Activated CD4-positive, alpha-beta memory T cell treated with anti-CD3 and anti-CD28 coated beads, Interleukin-2, amount 10 ng/mL, durations not matched to agents 7 days and 5 days (primary cell): Measurements from ENCODE around the gene NAGK. TPM values are rescaled to one million over a fixed set of nuclear protein-coding genes. Genes with fewer than 3 reads are reported as not detected.
A peak's percentile ranks its signal among the peaks of the same experiment; 100 is the strongest.
"Not testable (repeated sequence)": the region's sequence is repeated elsewhere in the genome, so short reads cannot be mapped to it uniquely, and the experiment has no call there.

Source experiments
- CTCF ChIA-PET: fragments of 350-600 bp; sonication (Branson Sonifier 250); formaldehyde crosslinking; loops from one replicate; lab custom pipeline; 2021; ENCODE audit warnings: antibody characterized with exemption, inconsistent platforms; lab: Charles Lee
- POLR2A ChIA-PET: fragments of 350-600 bp; sonication (Branson Sonifier 250); formaldehyde crosslinking; loops from one replicate; lab custom pipeline; 2021; ENCODE audit warnings: antibody characterized with exemption; lab: Charles Lee
- DNase-seq: peaks from one replicate; pipeline ENCODE4 v3.0.0-alpha.2; 2020
- H3K27ac Mint-ChIP-seq: one replicate; pipeline ENCODE4 v1.8.0; 2021; ENCODE audit warnings: mild to moderate bottlenecking, mixed read lengths
- H3K27me3 Mint-ChIP-seq: one replicate; pipeline ENCODE4 v1.8.0; 2021; ENCODE audit warnings: mixed read lengths
- H3K36me3 Mint-ChIP-seq: one replicate; pipeline ENCODE4 v1.8.0; 2021; ENCODE audit warnings: low read depth, mixed read lengths
- H3K4me1 Mint-ChIP-seq: one replicate; pipeline ENCODE4 v1.8.0; 2021; ENCODE audit warnings: mixed read lengths
- H3K4me3 Mint-ChIP-seq: one replicate; pipeline ENCODE4 v1.8.0; 2021; ENCODE audit warnings: mild to moderate bottlenecking, mixed read lengths
- H3K9me3 Mint-ChIP-seq: one replicate; pipeline ENCODE4 v1.8.0; 2021; ENCODE audit warnings: mixed read lengths
- total RNA-seq, 2 experiments: library from RNA; stranded (reverse); gene quantifications; one replicate each; pipeline ENCODE4 v1.2.3, GENCODE V29; 2021

NAGK gene
- total RNA-seq = 10 to 100 TPM; 66.1 to 67.5 TPM

- ChIA-PET CTCF (interaction anchor here (0.5 to 2.7 kb wide), 12 partner anchors 9 to 442 kb away, joined by 3 to 16 read pairs (median 4); partner anchors contain the start of genes MCEE, MPHOSPH10 and ZNF638), POLR2A (interaction anchor here (0.7 to 5.5 kb wide), 32 partner anchors 9 to 878 kb away, joined by 3 to 75 read pairs (median 6); partner anchors contain the start of genes ANKRD53, C2orf42, MCEE and MPHOSPH10)
- Mint-ChIP-seq H3K4me1 (peaks cover 58% of the 10 kb centered on the region), H3K36me3 (peaks cover 21% of the 10 kb centered on the region), H3K9me3 (no peaks in the 10 kb centered on the region), H3K27ac (peak within 1 kb of the TSS; percentile 88), H3K27me3 (no peaks in the 10 kb centered on the region), H3K4me3 (peak within 1 kb of the TSS; percentile 92)
- DNase-seq = peak; percentile 98
Observed at GRCh38 chr2:71068218-71069035, at the start of gene NAGK. TSS of gene NAGK (plus strand) at chr2:71068648. CDS start at chr2:71068684, 36 bp downstream.

GRCh38 chr2:71019989-71020388 lies 48.5 kb upstream of the NAGK start:
- peaks cover 11% of the 10 kb centered on the region for H3K4me1 Mint-ChIP-seq
- POLR2A ChIA-PET, H3K36me3 Mint-ChIP-seq, H3K4me3 Mint-ChIP-seq, CTCF ChIA-PET, H3K27me3 Mint-ChIP-seq, DNase-seq, H3K9me3 Mint-ChIP-seq, H3K27ac Mint-ChIP-seq: not testable (repeated sequence)

- H3K27ac Mint-ChIP-seq, POLR2A ChIA-PET, H3K9me3 Mint-ChIP-seq, CTCF ChIA-PET, H3K36me3 Mint-ChIP-seq, H3K27me3 Mint-ChIP-seq, DNase-seq, H3K4me3 Mint-ChIP-seq: not testable (repeated sequence)
- H3K4me1 Mint-ChIP-seq = peaks cover 11% of the 10 kb centered on the region
Observed at GRCh38 chr2:71021394-71021793, 47.1 kb upstream of the NAGK start.

GRCh38 chr2:71023553-71024243 lies 44.8 kb upstream of the NAGK start:
- H3K27me3 Mint-ChIP-seq, H3K27ac Mint-ChIP-seq, H3K9me3 Mint-ChIP-seq, H3K4me3 Mint-ChIP-seq, POLR2A ChIA-PET, H3K36me3 Mint-ChIP-seq: not testable (repeated sequence)
- CTCF ChIA-PET = interaction anchor here (1.3 kb wide), 1 partner anchor 131 kb away, joined by 6 read pairs; no protein-coding TSS in a partner anchor
- H3K4me1 Mint-ChIP-seq = peaks cover 11% of the 10 kb centered on the region
- peak; percentile 62 for DNase-seq

- H3K4me3 Mint-ChIP-seq, DNase-seq, H3K4me1 Mint-ChIP-seq, CTCF ChIA-PET, H3K27ac Mint-ChIP-seq, H3K36me3 Mint-ChIP-seq, H3K9me3 Mint-ChIP-seq, POLR2A ChIA-PET: not testable (repeated sequence)
- peaks cover 25% of the 10 kb centered on the region for H3K27me3 Mint-ChIP-seq
Observed at GRCh38 chr2:71036296-71036695, 32.2 kb upstream of the NAGK start.

- no peak overlapping the region for H3K4me3 Mint-ChIP-seq
- DNase-seq = no peak
- H3K4me1 Mint-ChIP-seq = no peaks in the 10 kb centered on the region
- H3K9me3 Mint-ChIP-seq = no peaks in the 10 kb centered on the region
- ChIA-PET POLR2A (no interaction called here), CTCF (no interaction called here)
- no peak overlapping the region for H3K27ac Mint-ChIP-seq
- H3K27me3 Mint-ChIP-seq = peaks cover 7% of the 10 kb centered on the region
- no peaks in the 10 kb centered on the region for H3K36me3 Mint-ChIP-seq
Observed at GRCh38 chr2:71042287-71042686, 26.2 kb upstream of the NAGK start.

- no peak for DNase-seq
- Mint-ChIP-seq H3K36me3 (no peaks in the 10 kb centered on the region), H3K27ac (no peak overlapping the region), H3K4me1 (no peaks in the 10 kb centered on the region), H3K9me3 (no peaks in the 10 kb centered on the region), H3K27me3 (no peaks in the 10 kb centered on the region), H3K4me3 (no peak overlapping the region)
- ChIA-PET POLR2A (no interaction called here), CTCF (no interaction called here)
Observed at GRCh38 chr2:71043531-71044407, 24.7 kb upstream of the NAGK start.

GRCh38 chr2:71045151-71045550 lies 23.3 kb upstream of the NAGK start:
- Mint-ChIP-seq H3K36me3 (no peaks in the 10 kb centered on the region), H3K27me3 (no peaks in the 10 kb centered on the region), H3K9me3 (no peaks in the 10 kb centered on the region), H3K4me1 (peaks cover 4% of the 10 kb centered on the region), H3K27ac (no peak overlapping the region), H3K4me3 (no peak overlapping the region)
- no peak for DNase-seq
- CTCF ChIA-PET = no interaction called here
- POLR2A ChIA-PET = no interaction called here

- no peak overlapping the region for H3K4me3 Mint-ChIP-seq
- no peak for DNase-seq
- POLR2A ChIA-PET = interaction anchor here (1.0 kb wide), 1 partner anchor 68 kb away, joined by 3 read pairs; no protein-coding TSS in a partner anchor
Observed at GRCh38 chr2:71045865-71046548, 22.4 kb upstream of the NAGK start.

GRCh38 chr2:71048096-71048495 lies 20.4 kb upstream of the NAGK start:
- H3K4me1 Mint-ChIP-seq = peaks cover 4% of the 10 kb centered on the region
- no peak for DNase-seq
- no peak overlapping the region for H3K27ac Mint-ChIP-seq
- POLR2A ChIA-PET = interaction anchor here (1.9 kb wide), 1 partner anchor 20 kb away, joined by 9 read pairs; the partner anchor contains the start of gene NAGK
- H3K9me3 Mint-ChIP-seq = no peaks in the 10 kb centered on the region
- CTCF ChIA-PET = no interaction called here
- H3K36me3 Mint-ChIP-seq = no peaks in the 10 kb centered on the region
- H3K27me3 Mint-ChIP-seq = no peaks in the 10 kb centered on the region
- H3K4me3 Mint-ChIP-seq = no peak overlapping the region

More at GRCh38 chr2:71045865-71046548, 22.4 kb upstream of the NAGK start:
- H3K27me3 Mint-ChIP-seq = no peaks in the 10 kb centered on the region
- H3K9me3 Mint-ChIP-seq = no peaks in the 10 kb centered on the region
- CTCF ChIA-PET = interaction anchor here (0.6 kb wide), 1 partner anchor 190 kb away, joined by 5 read pairs; no protein-coding TSS in a partner anchor
- H3K4me1 Mint-ChIP-seq = peaks cover 4% of the 10 kb centered on the region
- H3K27ac Mint-ChIP-seq = no peak overlapping the region
- H3K36me3 Mint-ChIP-seq = no peaks in the 10 kb centered on the region

- H3K9me3 Mint-ChIP-seq, H3K36me3 Mint-ChIP-seq, H3K4me3 Mint-ChIP-seq, H3K27ac Mint-ChIP-seq, H3K27me3 Mint-ChIP-seq, H3K4me1 Mint-ChIP-seq, DNase-seq, CTCF ChIA-PET, POLR2A ChIA-PET: not testable (repeated sequence)
Observed at GRCh38 chr2:71049704-71050360, 18.6 kb upstream of the NAGK start.
